Measurements from ENCODE around the gene CCDC106. TPM values are rescaled to one million over a fixed set of nuclear protein-coding genes. Genes with fewer than 3 reads are reported as not detected.

Gene CCDC106
- total and polyA plus RNA-seq, 2 of the 4 experiments (the other 2 are of a cell fraction): 2.3 to 13.6 TPM

DNA sequence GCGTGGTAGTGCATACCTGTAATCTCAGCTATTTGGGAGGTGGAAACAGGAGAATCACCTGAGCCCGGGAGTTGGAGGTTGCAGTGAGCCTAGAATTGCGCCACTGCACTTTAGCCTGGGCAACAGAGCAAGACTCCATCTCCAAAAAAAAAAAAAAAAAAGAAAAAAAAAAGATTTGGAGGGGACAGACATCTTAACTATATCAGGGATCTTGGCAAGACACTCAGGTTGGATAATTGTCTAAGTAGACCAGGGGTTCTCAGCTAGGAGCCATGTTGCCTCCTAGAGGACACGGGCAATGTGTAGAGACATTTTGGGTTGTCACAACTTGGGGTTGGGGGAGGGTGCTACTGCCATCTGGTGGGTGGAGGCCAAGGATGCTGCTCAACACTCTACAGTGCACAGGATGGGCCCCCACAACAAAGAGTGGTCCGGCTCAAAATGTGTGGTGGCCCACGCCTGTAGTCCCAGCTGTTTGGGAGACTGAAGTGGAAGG lies 9.1 kb upstream of the CCDC106 start:
- no peak overlapping the region for H2BK20ac ChIP-seq (ENCODE audit: low read depth, low read length)
- H4K91ac ChIP-seq (ENCODE audit: insufficient read depth, low read depth, low read length): no peak overlapping the region
- peak overlapping the region; percentile 15 for H2AK9ac ChIP-seq (replicated peaks; ENCODE audit: low read depth, low read length, poor library complexity)
- H2BK15ac ChIP-seq (ENCODE audit: low read depth, low read length): no peak overlapping the region
- no peak overlapping the region for H3K56ac ChIP-seq (ENCODE audit: extremely low read depth, insufficient read depth, low read length)
- intact Hi-C loops (cut with micrococcal nuclease) (loop anchor here (10.0 kb wide), 1 partner anchor 426 kb away; no protein-coding TSS in a partner anchor), in situ Hi-C loops (cut with MboI; ENCODE audit: low sequenced_read_pairs) (loop anchor here (25.0 kb wide), 2 partner anchors 352 to 527 kb away; partner anchors contain the start of genes BRSK1, HSPBP1 and PPP1R12C), dilution Hi-C loops (cut with HindIII; ENCODE audit: low sequenced_read_pairs, unreplicated experiment) (no loop called here)
- 0 out of 2 replicates have a peak, but pooled peaks cover 9% of the 10 kb centered on the region for H4K20me1 ChIP-seq (ENCODE audit: insufficient read depth, low read length)
- BruUV-seq (replicated peaks): no TSS peak
- no peak overlapping the region for H3K4me2 ChIP-seq (ENCODE audit: low read depth, low read length)
- H3K27ac ChIP-seq (ENCODE audit: insufficient read depth, low read length): no peak overlapping the region
- H2BK5ac ChIP-seq (ENCODE audit: low read depth, low read length, poor library complexity, severe bottlenecking): no peak overlapping the region
- no peak overlapping the region for H2BK120ac ChIP-seq (ENCODE audit: low read depth, low read length)
- H2AFZ ChIP-seq (replicated peaks; ENCODE audit: low read length, poor library complexity): no peak overlapping the region
- no peak overlapping the region for H3K18ac ChIP-seq (ENCODE audit: low read depth, low read length)
- no peak overlapping the region for H4K8ac ChIP-seq (ENCODE audit: low read depth in 2 of 2, low read length in 2 of 2)
- ATAC-seq (ENCODE audit: low read depth): no peak
- 0 out of 2 replicates have a peak overlapping the region, but pooled peaks have one; percentile 18 for H2AK5ac ChIP-seq (ENCODE audit: low read depth, low read length)
- H3K4me3 ChIP-seq (ENCODE audit: insufficient read depth, low read depth, low read length): no peak overlapping the region
- CTCF ChIA-PET: no interaction called here
- H4K5ac ChIP-seq (ENCODE audit: low read depth, low read length): no peak overlapping the region
- no peak overlapping the region for H3K4ac ChIP-seq (ENCODE audit: low read depth, low read length)
- no peak overlapping the region for H3K14ac ChIP-seq (replicated peaks; ENCODE audit: low read depth, low read length)
- peaks cover 18% of the 10 kb centered on the region for H3K9me1 ChIP-seq (ENCODE audit: insufficient read depth, low read length)
- H3K9me3 ChIP-seq (ENCODE audit: control insufficient read depth, insufficient read depth, low read length): no peaks in the 10 kb centered on the region
- TF ChIP-seq NFE2L2 (IDR thresholded peaks at IDR 0.05; ENCODE audit: low read depth, low read length) (no peak), SMC3 (IDR thresholded peaks at IDR 0.05; ENCODE audit: low read depth, low read length) (0 out of 2 replicates have a peak, but pooled peaks have one; percentile 15), POLR2A (IDR thresholded peaks at IDR 0.05; ENCODE audit: low read depth, low read length) (no peak), MXI1 (IDR thresholded peaks at IDR 0.05; ENCODE audit: borderline replicate concordance, low read depth, low read length) (no peak), RAD21 (IDR thresholded peaks at IDR 0.05; ENCODE audit: low read length) (peak; percentile 9; the same call in 1 of the 2 replicates), CHD1 (IDR thresholded peaks at IDR 0.05; ENCODE audit: low read depth, low read length) (no peak), RFX5 (IDR thresholded peaks at IDR 0.05; ENCODE audit: low read depth, low read length) (no peak), RCOR1 (IDR thresholded peaks at IDR 0.05; ENCODE audit: insufficient replicate concordance, low read length) (no peak), MAFK (IDR thresholded peaks at IDR 0.05; ENCODE audit: low read depth, low read length) (no peak), BHLHE40 (IDR thresholded peaks at IDR 0.05; ENCODE audit: low read depth, low read length) (no peak), FOS (IDR thresholded peaks at IDR 0.05; ENCODE audit: low read depth, low read length) (no peak), CEBPB (IDR thresholded peaks at IDR 0.05; ENCODE audit: low read depth, low read length) (no peak), MAZ (IDR thresholded peaks at IDR 0.05; ENCODE audit: borderline replicate concordance, low read depth, low read length) (no peak)
- TF ChIP-seq, protein P1, sequence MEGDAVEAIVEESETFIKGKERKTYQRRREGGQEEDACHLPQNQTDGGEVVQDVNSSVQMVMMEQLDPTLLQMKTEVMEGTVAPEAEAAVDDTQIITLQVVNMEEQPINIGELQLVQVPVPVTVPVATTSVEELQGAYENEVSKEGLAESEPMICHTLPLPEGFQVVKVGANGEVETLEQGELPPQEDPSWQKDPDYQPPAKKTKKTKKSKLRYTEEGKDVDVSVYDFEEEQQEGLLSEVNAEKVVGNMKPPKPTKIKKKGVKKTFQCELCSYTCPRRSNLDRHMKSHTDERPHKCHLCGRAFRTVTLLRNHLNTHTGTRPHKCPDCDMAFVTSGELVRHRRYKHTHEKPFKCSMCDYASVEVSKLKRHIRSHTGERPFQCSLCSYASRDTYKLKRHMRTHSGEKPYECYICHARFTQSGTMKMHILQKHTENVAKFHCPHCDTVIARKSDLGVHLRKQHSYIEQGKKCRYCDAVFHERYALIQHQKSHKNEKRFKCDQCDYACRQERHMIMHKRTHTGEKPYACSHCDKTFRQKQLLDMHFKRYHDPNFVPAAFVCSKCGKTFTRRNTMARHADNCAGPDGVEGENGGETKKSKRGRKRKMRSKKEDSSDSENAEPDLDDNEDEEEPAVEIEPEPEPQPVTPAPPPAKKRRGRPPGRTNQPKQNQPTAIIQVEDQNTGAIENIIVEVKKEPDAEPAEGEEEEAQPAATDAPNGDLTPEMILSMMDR (conservative IDR thresholded peaks at IDR 0.05; ENCODE audit: low read depth, low read length): peak; percentile 47
- TF ChIP-seq, protein P2, sequence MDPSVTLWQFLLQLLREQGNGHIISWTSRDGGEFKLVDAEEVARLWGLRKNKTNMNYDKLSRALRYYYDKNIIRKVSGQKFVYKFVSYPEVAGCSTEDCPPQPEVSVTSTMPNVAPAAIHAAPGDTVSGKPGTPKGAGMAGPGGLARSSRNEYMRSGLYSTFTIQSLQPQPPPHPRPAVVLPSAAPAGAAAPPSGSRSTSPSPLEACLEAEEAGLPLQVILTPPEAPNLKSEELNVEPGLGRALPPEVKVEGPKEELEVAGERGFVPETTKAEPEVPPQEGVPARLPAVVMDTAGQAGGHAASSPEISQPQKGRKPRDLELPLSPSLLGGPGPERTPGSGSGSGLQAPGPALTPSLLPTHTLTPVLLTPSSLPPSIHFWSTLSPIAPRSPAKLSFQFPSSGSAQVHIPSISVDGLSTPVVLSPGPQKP (IDR thresholded peaks at IDR 0.05; ENCODE audit: borderline replicate concordance, low read depth, low read length): no peak
- TF ChIP-seq, protein P3, sequence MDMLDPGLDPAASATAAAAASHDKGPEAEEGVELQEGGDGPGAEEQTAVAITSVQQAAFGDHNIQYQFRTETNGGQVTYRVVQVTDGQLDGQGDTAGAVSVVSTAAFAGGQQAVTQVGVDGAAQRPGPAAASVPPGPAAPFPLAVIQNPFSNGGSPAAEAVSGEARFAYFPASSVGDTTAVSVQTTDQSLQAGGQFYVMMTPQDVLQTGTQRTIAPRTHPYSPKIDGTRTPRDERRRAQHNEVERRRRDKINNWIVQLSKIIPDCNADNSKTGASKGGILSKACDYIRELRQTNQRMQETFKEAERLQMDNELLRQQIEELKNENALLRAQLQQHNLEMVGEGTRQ (IDR thresholded peaks at IDR 0.05; ENCODE audit: low read depth, low read length): no peak
- no peaks in the 10 kb centered on the region for H3K27me3 ChIP-seq (ENCODE audit: control insufficient read depth, insufficient read depth, low read length)
- peaks cover 35 to 80% of the 10 kb centered on the region in 2 experiments for H3K79me1 ChIP-seq (ENCODE audit: low read depth in 1 of 2, low read length in 2 of 2)
- no CpG with 5 or more reads among the region's 6 CpGs for WGBS, 2 experiments (ENCODE audit: extremely low coverage in 2 of 2, insufficient read length in 1 of 2)
- peak; percentile 21 for DNase-seq
- POLR2A ChIA-PET (ENCODE audit: unreplicated experiment): no interaction called here
- H3K23ac ChIP-seq (ENCODE audit: low read depth, low read length): no peak overlapping the region
- H3K36me3 ChIP-seq (ENCODE audit: control insufficient read depth, insufficient read depth, low read length): peaks cover 4% of the 10 kb centered on the region; the same call in 1 of the 2 replicates
- H3K9ac ChIP-seq (ENCODE audit: low read depth, low read length): no peak overlapping the region
- H3K4me1 ChIP-seq (ENCODE audit: control insufficient read depth, insufficient read depth, low read length): peaks cover 18% of the 10 kb centered on the region

Data from IMR-90 (cell line).